Left renal cortex interstitium (tissue), 4 donors: ENCODE data around the gene INHA. TPM values are rescaled to one million over a fixed set of nuclear protein-coding genes. Genes with fewer than 3 reads are reported as not detected.

ENCODE experiments used
- polyA plus RNA-seq, 4 donors: library from polyadenylated mRNA; unstranded; fragments of 120-200 nt; gene quantifications; one replicate each; pipeline ENCODE4 v1.2.1, GENCODE V29; 2013; ENCODE audit not compliant: insufficient read length in 4 of 4

Gene INHA
- polyA plus RNA-seq, 4 donors, result 0.46 to 2.4 (median 1.3) TPM

Other genes starting within 250 kb of the INHA start
- not detected for gene RESP18, start 239.6 kb upstream of the INHA start, polyA plus RNA-seq
- 10 to 100 TPM; 54.3 to 73.8 (median 69.2) TPM for gene DNPEP, start 184.4 kb upstream of the INHA start, polyA plus RNA-seq
- gene DES, start 153.9 kb upstream of the INHA start, polyA plus RNA-seq, result 1 to 10 TPM; 7.4 to 9.3 (median 8.1) TPM
- gene SPEG, start 137.5 kb upstream of the INHA start, polyA plus RNA-seq, result 10 to 100 TPM; 10.7 to 18.1 (median 14.7) TPM
- gene GMPPA, start 73.4 kb upstream of the INHA start, polyA plus RNA-seq, result 10 to 100 TPM; 32.8 to 41.9 (median 37.8) TPM
- under 1 TPM; 0.10 to 0.33 (median 0.17) TPM for gene ASIC4, start 57.8 kb upstream of the INHA start, polyA plus RNA-seq
- gene CHPF, start 28.5 kb upstream of the INHA start, polyA plus RNA-seq, result 10 to 100 TPM; 27.8 to 51.8 (median 34.8) TPM
- 1 to 10 TPM; 2.7 to 5.0 (median 3.6) TPM for gene TMEM198, start 28.3 kb upstream of the INHA start, polyA plus RNA-seq
- 100 to 1,000 TPM; 127 to 208 (median 175) TPM for gene OBSL1, start 771 bp upstream of the INHA start, polyA plus RNA-seq
- 10 to 100 TPM; 16.7 to 37.6 (median 28.7) TPM for gene STK11IP, start 25.5 kb downstream of the INHA start, polyA plus RNA-seq
- 10 to 100 TPM in 2 of 4 donors, 1 to 10 TPM in 2; 7.6 to 14.2 (median 10.8) TPM for gene SLC4A3, start 55.3 kb downstream of the INHA start, polyA plus RNA-seq